Measurements from ENCODE around the gene PARD3.

PARD3 gene

GRCh38 chr10:34341473-34341872, 473.6 kb downstream of the PARD3 start:
- Histone ChIP-seq H3K27me3 (ENCODE audit: control insufficient read depth in 1 of 2, insufficient read depth in 2 of 2, low read length in 2 of 2) (no peaks in the 10 kb centered on the region), H3K27ac (ENCODE audit: low read depth, low read length) (no peak overlapping the region), H3K4me3 (ENCODE audit: low read depth in 1 of 2, low read length in 2 of 2) (no peak overlapping the region), H3K4me1 (ENCODE audit: insufficient read depth, low read length) (peaks cover 11% of the 10 kb centered on the region), H3K9me3 (ENCODE audit: low read length) (no peaks in the 10 kb centered on the region), H3K36me3 (ENCODE audit: insufficient read depth, low read length) (no peaks in the 10 kb centered on the region), H3K9ac (ENCODE audit: low read length) (no peak overlapping the region)

DNA sequence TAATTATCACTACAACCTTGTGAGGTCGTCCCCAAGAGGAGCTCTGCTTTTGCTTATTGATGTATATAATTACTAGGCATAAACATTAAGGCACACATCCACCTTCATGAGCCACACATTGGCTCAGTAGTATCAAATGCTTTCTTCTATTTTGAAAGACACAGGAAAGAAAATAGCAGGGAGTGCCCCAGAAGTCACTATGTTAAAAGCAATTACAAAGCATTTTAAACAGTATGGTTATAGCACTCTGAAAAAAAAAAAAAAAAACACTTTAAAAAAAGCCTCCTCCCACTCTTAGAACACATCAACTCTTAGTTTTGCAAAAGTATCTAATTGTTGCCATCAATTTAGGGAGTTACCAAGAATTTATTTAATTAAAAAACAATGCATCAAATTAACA, 474.2 kb downstream of the PARD3 start:
- no peak overlapping the region for H3K27ac ChIP-seq (ENCODE audit: low read depth, low read length)

DNA sequence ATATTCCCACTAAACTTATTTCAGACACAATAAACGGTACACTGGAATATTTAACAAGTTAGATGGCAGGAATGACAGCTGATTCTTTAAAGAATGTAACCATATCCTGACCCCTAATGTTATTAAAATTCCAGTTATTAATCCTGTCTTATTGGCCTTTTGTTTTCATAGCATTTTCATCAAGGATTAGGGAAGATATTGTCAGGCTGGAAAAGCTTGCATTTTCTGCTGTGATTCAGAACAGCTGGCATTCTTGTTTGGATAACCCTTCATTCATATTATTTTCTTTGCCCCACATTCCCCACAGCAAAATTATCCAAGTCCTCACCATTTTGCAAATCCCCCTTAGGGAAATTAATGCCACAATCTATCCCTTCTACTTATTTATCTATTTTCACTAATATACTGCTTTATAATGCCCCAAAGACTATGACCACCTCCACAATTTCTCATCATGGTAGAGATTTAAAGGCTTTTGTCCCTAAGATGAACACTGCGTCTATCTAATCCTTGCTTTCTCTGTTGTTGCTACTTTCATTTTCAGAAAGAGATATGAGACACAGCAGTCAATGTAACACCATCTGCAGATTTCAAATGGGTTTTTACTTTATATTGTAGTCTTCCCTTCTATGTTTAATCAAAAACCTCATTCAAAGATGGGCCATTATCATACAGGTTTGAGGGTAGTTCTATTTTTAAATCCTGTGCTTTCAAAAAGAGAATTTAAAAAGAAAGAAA, 475.1 kb downstream of the PARD3 start:
- H3K9ac ChIP-seq (ENCODE audit: low read length), result no peak overlapping the region

More for the DNA sequence above, 474.2 kb downstream of the PARD3 start:
- Histone ChIP-seq H3K27me3 (ENCODE audit: control insufficient read depth in 1 of 2, insufficient read depth in 2 of 2, low read length in 2 of 2) (no peaks in the 10 kb centered on the region), H3K4me1 (ENCODE audit: insufficient read depth, low read length) (peaks cover 6% of the 10 kb centered on the region), H3K9ac (ENCODE audit: low read length) (no peak overlapping the region), H3K36me3 (ENCODE audit: insufficient read depth, low read length) (no peaks in the 10 kb centered on the region), H3K9me3 (ENCODE audit: low read length) (no peaks in the 10 kb centered on the region), H3K4me3 (ENCODE audit: low read depth in 1 of 2, low read length in 2 of 2) (no peak overlapping the region)

DNA sequence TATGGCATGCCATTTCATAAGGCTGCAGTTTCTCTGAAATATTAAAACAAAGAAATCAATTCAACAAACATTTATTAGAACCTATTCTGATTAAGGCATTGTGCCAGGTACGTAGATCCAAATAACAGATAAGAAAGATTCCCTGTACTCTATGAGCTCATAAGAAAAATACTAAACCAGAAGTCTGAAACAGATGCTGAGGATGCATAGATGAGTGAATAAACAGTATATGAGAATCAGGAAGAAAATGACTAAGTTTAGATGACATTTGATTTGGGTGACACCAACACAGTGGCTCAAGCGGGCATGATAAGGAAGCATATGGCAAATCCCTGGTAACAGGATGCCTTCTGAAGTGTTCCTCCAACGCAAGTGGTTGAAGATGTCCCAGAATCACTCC, 477.2 kb downstream of the PARD3 start:
- no peak overlapping the region for H3K9ac ChIP-seq (ENCODE audit: low read length)
- H3K27me3 ChIP-seq (ENCODE audit: control insufficient read depth in 1 of 2, insufficient read depth in 2 of 2, low read length in 2 of 2), result no peaks in the 10 kb centered on the region
- H3K36me3 ChIP-seq (ENCODE audit: insufficient read depth, low read length), result no peaks in the 10 kb centered on the region
- H3K4me3 ChIP-seq (ENCODE audit: low read depth in 1 of 2, low read length in 2 of 2), result no peak overlapping the region
- peaks cover 6% of the 10 kb centered on the region for H3K4me1 ChIP-seq (ENCODE audit: insufficient read depth, low read length)
- H3K9me3 ChIP-seq (ENCODE audit: low read length), result no peaks in the 10 kb centered on the region
- H3K27ac ChIP-seq (ENCODE audit: low read depth, low read length), result no peak overlapping the region

More for the DNA sequence above, 475.1 kb downstream of the PARD3 start:
- H3K4me1 ChIP-seq (ENCODE audit: insufficient read depth, low read length), result peaks cover 6% of the 10 kb centered on the region
- no peaks in the 10 kb centered on the region for H3K9me3 ChIP-seq (ENCODE audit: low read length)
- no peaks in the 10 kb centered on the region for H3K27me3 ChIP-seq (ENCODE audit: control insufficient read depth in 1 of 2, insufficient read depth in 2 of 2, low read length in 2 of 2)
- no peak overlapping the region for H3K27ac ChIP-seq (ENCODE audit: low read depth, low read length)
- H3K4me3 ChIP-seq (ENCODE audit: low read depth in 1 of 2, low read length in 2 of 2), result no peak overlapping the region
- no peaks in the 10 kb centered on the region for H3K36me3 ChIP-seq (ENCODE audit: insufficient read depth, low read length)

- Histone ChIP-seq H3K36me3 (ENCODE audit: insufficient read depth, low read length) (peaks cover 2% of the 10 kb centered on the region), H3K4me3 (ENCODE audit: low read depth in 1 of 2, low read length in 2 of 2) (no peak overlapping the region), H3K27ac (ENCODE audit: low read depth, low read length) (no peak overlapping the region), H3K27me3 (ENCODE audit: control insufficient read depth in 1 of 2, insufficient read depth in 2 of 2, low read length in 2 of 2) (no peaks in the 10 kb centered on the region), H3K9ac (ENCODE audit: low read length) (no peak overlapping the region), H3K9me3 (ENCODE audit: low read length) (no peaks in the 10 kb centered on the region), H3K4me1 (ENCODE audit: insufficient read depth, low read length) (peaks cover 1% of the 10 kb centered on the region)
These were observed 479.0 kb downstream of the PARD3 start for GRCh38 chr10:34335960-34336690.

GRCh38 chr10:34334908-34335307, 480.2 kb downstream of the PARD3 start:
- Histone ChIP-seq H3K9ac (ENCODE audit: low read length) (no peak overlapping the region), H3K27ac (ENCODE audit: low read depth, low read length) (no peak overlapping the region), H3K9me3 (ENCODE audit: low read length) (no peaks in the 10 kb centered on the region), H3K4me1 (ENCODE audit: insufficient read depth, low read length) (no peaks in the 10 kb centered on the region), H3K36me3 (ENCODE audit: insufficient read depth, low read length) (peaks cover 7% of the 10 kb centered on the region), H3K27me3 (ENCODE audit: control insufficient read depth in 1 of 2, insufficient read depth in 2 of 2, low read length in 2 of 2) (no peaks in the 10 kb centered on the region), H3K4me3 (ENCODE audit: low read depth in 1 of 2, low read length in 2 of 2) (no peak overlapping the region)

- Histone ChIP-seq H3K27me3 (ENCODE audit: control insufficient read depth in 1 of 2, insufficient read depth in 2 of 2, low read length in 2 of 2) (no peaks in the 10 kb centered on the region), H3K4me1 (ENCODE audit: insufficient read depth, low read length) (no peaks in the 10 kb centered on the region), H3K4me3 (ENCODE audit: low read depth in 1 of 2, low read length in 2 of 2) (no peak overlapping the region), H3K27ac (ENCODE audit: low read depth, low read length) (no peak overlapping the region), H3K36me3 (ENCODE audit: insufficient read depth, low read length) (peaks cover 7% of the 10 kb centered on the region), H3K9ac (ENCODE audit: low read length) (no peak overlapping the region), H3K9me3 (ENCODE audit: low read length) (no peaks in the 10 kb centered on the region)
These were observed 481.6 kb downstream of the PARD3 start for GRCh38 chr10:34333513-34333912.

DNA sequence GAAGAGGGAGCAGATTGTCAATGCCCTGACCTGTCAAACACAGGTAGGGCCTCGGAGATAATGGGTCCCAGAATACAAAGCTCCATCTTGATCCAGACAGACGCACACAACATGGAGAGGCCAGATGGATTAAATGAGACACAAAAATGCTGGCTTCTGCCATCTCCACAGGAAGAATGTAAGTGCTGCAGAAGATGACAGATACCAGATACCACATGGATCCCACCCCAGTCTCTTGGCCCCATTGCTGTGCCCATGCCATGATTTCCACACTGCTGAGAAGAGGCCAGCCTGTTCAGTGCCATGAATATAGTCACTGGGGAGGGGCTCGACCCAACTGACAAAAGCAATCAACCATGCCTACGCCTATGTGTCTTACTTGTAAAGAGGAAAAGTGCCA, 487.9 kb downstream of the PARD3 start:
- no peaks in the 10 kb centered on the region for H3K9me3 ChIP-seq (ENCODE audit: low read length)
- H3K4me3 ChIP-seq (ENCODE audit: low read depth in 1 of 2, low read length in 2 of 2), result no peak overlapping the region

GRCh38 chr10:34323192-34323591, 491.9 kb downstream of the PARD3 start:
- Histone ChIP-seq H3K27ac (ENCODE audit: low read depth, low read length) (no peak overlapping the region), H3K4me1 (ENCODE audit: insufficient read depth, low read length) (peaks cover 15% of the 10 kb centered on the region), H3K4me3 (ENCODE audit: low read depth in 1 of 2, low read length in 2 of 2) (no peak overlapping the region), H3K9me3 (ENCODE audit: low read length) (no peaks in the 10 kb centered on the region), H3K36me3 (ENCODE audit: insufficient read depth, low read length) (no peaks in the 10 kb centered on the region), H3K9ac (ENCODE audit: low read length) (no peak overlapping the region), H3K27me3 (ENCODE audit: control insufficient read depth in 1 of 2, insufficient read depth in 2 of 2, low read length in 2 of 2) (no peaks in the 10 kb centered on the region)

More for the DNA sequence above, 487.9 kb downstream of the PARD3 start:
- H3K9ac ChIP-seq (ENCODE audit: low read length), result no peak overlapping the region
- H3K36me3 ChIP-seq (ENCODE audit: insufficient read depth, low read length), result peaks cover 7% of the 10 kb centered on the region
- H3K27ac ChIP-seq (ENCODE audit: low read depth, low read length), result no peak overlapping the region
- peaks cover 8% of the 10 kb centered on the region for H3K4me1 ChIP-seq (ENCODE audit: insufficient read depth, low read length)
- no peaks in the 10 kb centered on the region for H3K27me3 ChIP-seq (ENCODE audit: control insufficient read depth in 1 of 2, insufficient read depth in 2 of 2, low read length in 2 of 2)

- Histone ChIP-seq H3K4me1 (ENCODE audit: insufficient read depth, low read length) (peaks cover 15% of the 10 kb centered on the region), H3K9me3 (ENCODE audit: low read length) (no peaks in the 10 kb centered on the region), H3K9ac (ENCODE audit: low read length) (no peak overlapping the region), H3K27ac (ENCODE audit: low read depth, low read length) (no peak overlapping the region), H3K36me3 (ENCODE audit: insufficient read depth, low read length) (no peaks in the 10 kb centered on the region), H3K4me3 (ENCODE audit: low read depth in 1 of 2, low read length in 2 of 2) (no peak overlapping the region), H3K27me3 (ENCODE audit: control insufficient read depth in 1 of 2, insufficient read depth in 2 of 2, low read length in 2 of 2) (no peaks in the 10 kb centered on the region)
These were observed 494.8 kb downstream of the PARD3 start for GRCh38 chr10:34320265-34320664.

DNA sequence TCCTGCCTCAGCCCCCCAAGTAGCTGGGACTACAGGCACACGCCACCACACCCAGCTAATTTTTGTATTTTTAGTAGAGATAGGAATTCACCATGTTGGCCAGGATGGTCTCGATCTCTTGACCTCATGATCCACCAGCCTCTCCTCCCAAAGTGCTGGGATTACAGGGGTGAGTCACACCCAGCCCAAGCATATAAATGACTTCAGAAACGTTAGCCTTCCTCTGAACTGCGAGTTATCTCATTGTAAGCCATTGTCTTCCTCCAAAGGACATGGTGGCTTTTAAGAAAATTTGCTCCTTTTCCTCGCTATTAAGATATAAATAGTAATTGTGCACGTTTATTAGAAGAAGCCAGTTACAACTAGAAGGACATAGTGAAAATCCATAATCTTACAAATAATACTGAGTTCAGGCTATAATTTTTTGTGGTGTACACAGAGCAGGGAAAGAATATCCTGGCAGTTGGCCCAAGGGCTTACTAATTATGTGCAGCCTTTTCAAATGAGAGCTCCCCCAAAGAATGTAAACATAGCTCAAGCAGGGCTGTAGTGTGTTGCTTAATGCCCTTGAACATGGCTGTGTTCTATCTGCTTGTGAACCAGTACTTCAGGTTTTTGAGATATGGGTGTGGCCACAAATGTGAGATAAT, 495.8 kb downstream of the PARD3 start:
- H3K36me3 ChIP-seq (ENCODE audit: insufficient read depth, low read length), result no peaks in the 10 kb centered on the region
- no peak overlapping the region for H3K4me3 ChIP-seq (ENCODE audit: low read depth in 1 of 2, low read length in 2 of 2)
- H3K9ac ChIP-seq (ENCODE audit: low read length), result no peak overlapping the region
- H3K27ac ChIP-seq (ENCODE audit: low read depth, low read length), result peak overlapping the region; percentile 25
- H3K4me1 ChIP-seq (ENCODE audit: insufficient read depth, low read length), result peaks cover 15% of the 10 kb centered on the region
- H3K9me3 ChIP-seq (ENCODE audit: low read length), result no peaks in the 10 kb centered on the region
- H3K27me3 ChIP-seq (ENCODE audit: control insufficient read depth in 1 of 2, insufficient read depth in 2 of 2, low read length in 2 of 2), result no peaks in the 10 kb centered on the region

Data from muscle layer of colon (tissue), 2 donors.